HTR-8/SVneo (cell line): ENCODE results near the gene MCC.

ENCODE experiments used
- DNase-seq: peaks from one replicate; pipeline ENCODE4 v3.0.0; 2011; ENCODE audit warnings: low spot score, mixed read lengths; ENCODE audit not compliant: insufficient read length
- FAIRE-seq: peaks from 2 replicates; lab custom pipeline; 2011; peaks lifted over from hg19 to GRCh38; lab: Jason Lieb, UNC

The MCC gene

GRCh38 chr5:113333411-113333810, 154.8 kb downstream of the MCC start:
- FAIRE-seq, result no peak
- DNase-seq, result no peak

GRCh38 chr5:113331209-113331551, 157.1 kb downstream of the MCC start:
- DNase-seq (no peak), FAIRE-seq (no peak)

- FAIRE-seq, result no peak
- DNase-seq, result peak; percentile 43
Measured at GRCh38 chr5:113330533-113331208, 157.6 kb downstream of the MCC start.

GRCh38 chr5:113329981-113330380, 158.3 kb downstream of the MCC start:
- DNase-seq (no peak), FAIRE-seq (no peak)

- no peak for DNase-seq
- FAIRE-seq, result no peak
Measured at GRCh38 chr5:113325054-113325453, 163.2 kb downstream of the MCC start.

GRCh38 chr5:113321276-113321675, 167.0 kb downstream of the MCC start:
- DNase-seq (no peak), FAIRE-seq (no peak)

GRCh38 chr5:113320273-113320780, 167.9 kb downstream of the MCC start:
- no peak for DNase-seq
- FAIRE-seq, result no peak

- DNase-seq (no peak), FAIRE-seq (no peak)
Measured at GRCh38 chr5:113319256-113320053, 168.8 kb downstream of the MCC start.

GRCh38 chr5:113317636-113318035, 170.6 kb downstream of the MCC start:
- no peak for DNase-seq
- no peak for FAIRE-seq

- DNase-seq, result no peak
- no peak for FAIRE-seq
Measured at GRCh38 chr5:113311301-113311700, 177.0 kb downstream of the MCC start.

GRCh38 chr5:113302120-113302519, 186.1 kb downstream of the MCC start:
- DNase-seq (no peak), FAIRE-seq (no peak)

- no peak for FAIRE-seq
- no peak for DNase-seq
Measured at GRCh38 chr5:113299591-113299990, 188.7 kb downstream of the MCC start.

GRCh38 chr5:113296676-113297075, 191.6 kb downstream of the MCC start:
- DNase-seq, result no peak
- no peak for FAIRE-seq

GRCh38 chr5:113295111-113295539, 193.1 kb downstream of the MCC start:
- no peak for FAIRE-seq
- no peak for DNase-seq

GRCh38 chr5:113294311-113295110, 193.7 kb downstream of the MCC start:
- DNase-seq (peak; percentile 74), FAIRE-seq (no peak)

- DNase-seq, result no peak
Measured at GRCh38 chr5:113293975-113294310, 194.3 kb downstream of the MCC start.

GRCh38 chr5:113293068-113293974, 194.9 kb downstream of the MCC start:
- DNase-seq, result no peak
- FAIRE-seq, result no peak

More at GRCh38 chr5:113293975-113294310, 194.3 kb downstream of the MCC start:
- no peak for FAIRE-seq

- DNase-seq (no peak), FAIRE-seq (no peak)
Measured at GRCh38 chr5:113292462-113292861, 195.8 kb downstream of the MCC start.

- FAIRE-seq (no peak), DNase-seq (no peak)
Measured at GRCh38 chr5:113283558-113283957, 204.7 kb downstream of the MCC start.

- no peak for DNase-seq
- no peak for FAIRE-seq
Measured at GRCh38 chr5:113282472-113282871, 205.8 kb downstream of the MCC start.
